ENCODE measurements around the gene GYS1.

The GYS1 gene

DNA sequence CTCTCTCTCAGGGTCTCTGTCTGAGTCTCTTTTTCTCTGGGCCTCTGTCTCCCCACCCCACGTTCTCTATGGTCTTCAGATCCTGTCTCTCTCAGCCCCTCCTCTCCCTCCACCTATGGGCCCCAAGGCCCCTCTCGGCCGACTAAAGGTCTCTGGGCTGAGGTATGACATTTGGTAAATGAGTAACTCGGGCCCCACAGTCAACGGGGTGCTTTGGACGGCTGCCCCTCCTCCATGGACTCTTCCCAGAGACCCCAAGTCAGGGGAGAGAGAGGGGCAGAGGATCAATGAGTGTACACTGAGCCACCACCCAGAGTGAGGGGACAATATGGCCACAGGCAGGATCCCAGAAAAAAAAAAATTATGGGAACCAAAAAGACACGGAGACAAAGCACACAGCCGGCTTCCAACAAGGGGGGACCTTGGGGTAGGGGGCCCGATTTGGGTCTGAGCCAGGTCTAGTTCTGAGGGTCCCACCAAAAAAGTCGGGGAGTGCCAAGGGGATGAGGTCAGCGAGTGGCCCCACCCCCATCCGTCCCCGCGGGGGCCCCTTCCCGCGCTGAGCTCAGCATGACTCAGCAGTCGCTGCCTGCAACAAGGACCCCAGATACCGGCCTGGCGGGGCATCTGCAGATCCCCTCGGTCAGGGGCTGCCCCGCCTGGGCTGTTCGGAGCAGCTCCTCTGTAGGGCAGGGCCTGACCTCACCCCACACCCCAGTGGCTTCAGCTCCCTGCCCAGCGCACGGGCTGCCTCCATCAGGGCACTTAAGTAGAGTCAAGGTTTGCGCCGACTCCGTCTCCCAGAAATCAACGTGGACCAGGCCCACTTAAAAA is 29.5 kb downstream of the GYS1 start:
- H3K9ac ChIP-seq (ENCODE audit: low read length): peak overlapping the region; percentile 79
- H3K36me3 ChIP-seq (ENCODE audit: control insufficient read depth, insufficient read depth, low read length): no peaks in the 10 kb centered on the region
- peaks cover 16% of the 10 kb centered on the region for H3K4me1 ChIP-seq (ENCODE audit: control insufficient read depth, low read depth, low read length)
- no peaks in the 10 kb centered on the region for H3K27me3 ChIP-seq (ENCODE audit: insufficient read depth, low read length, poor library complexity)
- H4K8ac ChIP-seq (ENCODE audit: low read depth, low read length): peak overlapping the region; percentile 82
- peak overlapping the region; percentile 97 for H3K18ac ChIP-seq (ENCODE audit: low read length)
- peak overlapping the region; percentile 92 for H3K56ac ChIP-seq (ENCODE audit: low read length)
- H2BK15ac ChIP-seq (replicated peaks; ENCODE audit: low read depth): no peak overlapping the region
- H3K79me1 ChIP-seq (ENCODE audit: low read length): peaks cover 6% of the 10 kb centered on the region
- DNase-seq: peak; percentile 92
- H3K23ac ChIP-seq (ENCODE audit: low read length): no peak overlapping the region
- no peak overlapping the region for H3K4me3 ChIP-seq (ENCODE audit: low read length)
- WGBS (ENCODE audit: extremely low coverage, insufficient coverage, low lambda C conversion rate): no CpG with 5 or more reads among the region's 28 CpGs
- peaks cover 13% of the 10 kb centered on the region for H3K79me2 ChIP-seq (ENCODE audit: control insufficient read depth, insufficient read depth, low read length)
- H3K27ac ChIP-seq (ENCODE audit: low read depth, low read length): peak overlapping the region; percentile 95
- peak overlapping the region; percentile 78 for H2AK5ac ChIP-seq (ENCODE audit: low read length)
- H2BK120ac ChIP-seq (ENCODE audit: low read depth, low read length): peak overlapping the region; percentile 98
- peak overlapping the region; percentile 90 for H4K5ac ChIP-seq (ENCODE audit: low read length)
- peak overlapping the region; percentile 70 for H3K4me2 ChIP-seq (ENCODE audit: low read length)
- H2BK5ac ChIP-seq (ENCODE audit: low read length): peak overlapping the region; percentile 94
- peak overlapping the region; percentile 99 for H3K4ac ChIP-seq (ENCODE audit: low read depth, low read length)

- no CpG with 5 or more reads among the region's 7 CpGs for whole genome bisulfite sequencing (ENCODE audit: extremely low coverage, insufficient coverage, low lambda C conversion rate)
- Histone ChIP-seq H2BK5ac (ENCODE audit: low read length) (no peak overlapping the region), H3K56ac (ENCODE audit: low read length) (peak overlapping the region; percentile 76), H3K27me3 (ENCODE audit: insufficient read depth, low read length, poor library complexity) (no peaks in the 10 kb centered on the region), H3K79me1 (ENCODE audit: low read length) (peaks cover 6% of the 10 kb centered on the region), H3K23ac (ENCODE audit: low read length) (no peak overlapping the region), H3K4me3 (ENCODE audit: low read length) (no peak overlapping the region), H2AK5ac (ENCODE audit: low read length) (no peak overlapping the region), H4K8ac (ENCODE audit: low read depth, low read length) (no peak overlapping the region), H3K9ac (ENCODE audit: low read length) (peak overlapping the region; percentile 37), H4K5ac (ENCODE audit: low read length) (no peak overlapping the region), H3K18ac (ENCODE audit: low read length) (peak overlapping the region; percentile 97), H2BK15ac (replicated peaks; ENCODE audit: low read depth) (no peak overlapping the region), H3K27ac (ENCODE audit: low read depth, low read length) (peak overlapping the region; percentile 95), H3K36me3 (ENCODE audit: control insufficient read depth, insufficient read depth, low read length) (no peaks in the 10 kb centered on the region), H3K4me2 (ENCODE audit: low read length) (no peak overlapping the region), H2BK120ac (ENCODE audit: low read depth, low read length) (peak overlapping the region; percentile 82), H3K4me1 (ENCODE audit: control insufficient read depth, low read depth, low read length) (peaks cover 16% of the 10 kb centered on the region), H3K79me2 (ENCODE audit: control insufficient read depth, insufficient read depth, low read length) (peaks cover 13% of the 10 kb centered on the region), H3K4ac (ENCODE audit: low read depth, low read length) (peak overlapping the region; percentile 99)
- DNase-seq: no peak
Measured at GRCh38 chr19:48962849-48963165, 30.3 kb downstream of the GYS1 start.

DNA sequence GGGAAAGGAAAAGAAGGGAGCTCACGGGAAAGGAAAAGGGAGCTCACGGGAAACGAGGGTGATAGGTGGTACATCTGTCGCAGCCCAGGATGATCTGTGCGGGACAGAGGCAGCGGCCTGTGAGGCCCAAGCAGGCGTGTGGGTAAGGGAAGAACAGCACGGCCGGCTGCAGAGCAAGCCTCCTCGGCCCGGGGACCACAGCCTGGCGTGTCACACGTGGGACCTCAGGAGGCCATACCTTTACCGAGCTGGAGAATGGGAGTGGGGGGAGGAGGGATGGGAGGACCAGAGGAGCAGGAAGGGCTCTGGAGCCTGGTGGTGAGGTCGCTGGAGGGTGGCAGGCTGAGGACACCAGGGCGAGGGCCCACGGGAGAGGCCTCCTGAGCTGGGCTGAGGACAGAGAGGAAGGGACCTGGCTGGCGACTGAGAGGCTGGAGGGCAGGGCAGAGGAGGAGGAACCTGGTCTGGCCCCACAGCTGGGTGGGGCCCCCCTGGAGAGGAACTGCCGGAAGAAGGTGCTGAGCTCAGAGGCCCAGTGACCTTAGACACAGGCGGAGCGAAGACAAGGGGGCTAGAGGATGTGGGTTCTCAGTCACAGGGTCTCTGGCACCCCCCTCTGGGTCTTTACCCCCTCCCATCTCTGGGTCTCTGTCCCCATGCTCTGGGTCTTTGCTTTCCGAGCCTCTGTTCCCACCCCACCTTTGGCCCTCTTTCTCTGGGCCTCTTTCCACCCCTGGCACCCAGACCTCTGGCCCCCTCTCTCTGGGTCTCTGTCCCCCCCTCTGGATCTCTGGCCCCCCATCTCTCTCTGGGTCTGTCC is 30.9 kb downstream of the GYS1 start:
- WGBS (ENCODE audit: extremely low coverage, insufficient coverage, low lambda C conversion rate): no CpG with 5 or more reads among the region's 22 CpGs
- no peak overlapping the region for H3K4me3 ChIP-seq (ENCODE audit: low read length)

DNA sequence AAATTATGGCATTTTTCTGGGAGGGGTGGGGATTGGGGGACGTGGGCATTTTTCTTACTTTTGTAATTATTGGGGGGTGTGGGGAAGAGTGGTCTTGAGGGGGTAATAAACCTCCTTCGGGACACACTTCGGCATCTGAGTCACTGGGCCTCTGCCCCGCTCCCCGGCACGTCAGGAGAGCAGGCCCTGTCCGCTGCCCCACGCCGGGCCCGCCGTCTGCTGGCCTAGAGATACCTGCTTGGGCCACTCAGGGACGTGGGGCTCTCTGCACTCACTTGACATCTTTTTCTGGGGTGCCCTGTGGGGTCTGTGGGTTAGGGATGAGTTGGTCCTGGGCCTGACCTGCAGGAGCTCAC is 31.5 kb downstream of the GYS1 start:
- DNase-seq: no peak
- Histone ChIP-seq H3K9ac (ENCODE audit: low read length) (peak overlapping the region; percentile 57), H4K8ac (ENCODE audit: low read depth, low read length) (no peak overlapping the region), H3K4me3 (ENCODE audit: low read length) (no peak overlapping the region), H3K4me2 (ENCODE audit: low read length) (no peak overlapping the region), H3K4ac (ENCODE audit: low read depth, low read length) (no peak overlapping the region), H2BK5ac (ENCODE audit: low read length) (no peak overlapping the region), H3K27ac (ENCODE audit: low read depth, low read length) (peak overlapping the region; percentile 65), H2BK120ac (ENCODE audit: low read depth, low read length) (no peak overlapping the region), H3K36me3 (ENCODE audit: control insufficient read depth, insufficient read depth, low read length) (peaks cover 1% of the 10 kb centered on the region), H4K5ac (ENCODE audit: low read length) (no peak overlapping the region), H3K23ac (ENCODE audit: low read length) (no peak overlapping the region), H2AK5ac (ENCODE audit: low read length) (peak overlapping the region; percentile 69), H3K4me1 (ENCODE audit: control insufficient read depth, low read depth, low read length) (peaks cover 16% of the 10 kb centered on the region), H3K56ac (ENCODE audit: low read length) (no peak overlapping the region), H3K27me3 (ENCODE audit: insufficient read depth, low read length, poor library complexity) (no peaks in the 10 kb centered on the region), H2BK15ac (replicated peaks; ENCODE audit: low read depth) (no peak overlapping the region), H3K79me2 (ENCODE audit: control insufficient read depth, insufficient read depth, low read length) (peaks cover 13% of the 10 kb centered on the region), H3K79me1 (ENCODE audit: low read length) (peaks cover 8% of the 10 kb centered on the region), H3K18ac (ENCODE audit: low read length) (no peak overlapping the region)
- no CpG with 5 or more reads among the region's 12 CpGs for WGBS (ENCODE audit: extremely low coverage, insufficient coverage, low lambda C conversion rate)

More for the DNA sequence above, 30.9 kb downstream of the GYS1 start:
- Histone ChIP-seq H3K4me2 (ENCODE audit: low read length) (no peak overlapping the region), H4K8ac (ENCODE audit: low read depth, low read length) (no peak overlapping the region), H4K5ac (ENCODE audit: low read length) (no peak overlapping the region), H2AK5ac (ENCODE audit: low read length) (peak overlapping the region; percentile 69), H3K4me1 (ENCODE audit: control insufficient read depth, low read depth, low read length) (peaks cover 16% of the 10 kb centered on the region), H3K36me3 (ENCODE audit: control insufficient read depth, insufficient read depth, low read length) (no peaks in the 10 kb centered on the region), H3K18ac (ENCODE audit: low read length) (peak overlapping the region; percentile 97), H3K79me1 (ENCODE audit: low read length) (peaks cover 6% of the 10 kb centered on the region), H3K23ac (ENCODE audit: low read length) (no peak overlapping the region), H3K9ac (ENCODE audit: low read length) (peak overlapping the region; percentile 57), H2BK120ac (ENCODE audit: low read depth, low read length) (no peak overlapping the region), H3K27me3 (ENCODE audit: insufficient read depth, low read length, poor library complexity) (no peaks in the 10 kb centered on the region), H2BK5ac (ENCODE audit: low read length) (no peak overlapping the region), H3K4ac (ENCODE audit: low read depth, low read length) (peak overlapping the region; percentile 99), H3K56ac (ENCODE audit: low read length) (peak overlapping the region; percentile 76), H2BK15ac (replicated peaks; ENCODE audit: low read depth) (no peak overlapping the region), H3K27ac (ENCODE audit: low read depth, low read length) (peak overlapping the region; percentile 65), H3K79me2 (ENCODE audit: control insufficient read depth, insufficient read depth, low read length) (peaks cover 13% of the 10 kb centered on the region)
- peak; percentile 72 for DNase-seq

DNA sequence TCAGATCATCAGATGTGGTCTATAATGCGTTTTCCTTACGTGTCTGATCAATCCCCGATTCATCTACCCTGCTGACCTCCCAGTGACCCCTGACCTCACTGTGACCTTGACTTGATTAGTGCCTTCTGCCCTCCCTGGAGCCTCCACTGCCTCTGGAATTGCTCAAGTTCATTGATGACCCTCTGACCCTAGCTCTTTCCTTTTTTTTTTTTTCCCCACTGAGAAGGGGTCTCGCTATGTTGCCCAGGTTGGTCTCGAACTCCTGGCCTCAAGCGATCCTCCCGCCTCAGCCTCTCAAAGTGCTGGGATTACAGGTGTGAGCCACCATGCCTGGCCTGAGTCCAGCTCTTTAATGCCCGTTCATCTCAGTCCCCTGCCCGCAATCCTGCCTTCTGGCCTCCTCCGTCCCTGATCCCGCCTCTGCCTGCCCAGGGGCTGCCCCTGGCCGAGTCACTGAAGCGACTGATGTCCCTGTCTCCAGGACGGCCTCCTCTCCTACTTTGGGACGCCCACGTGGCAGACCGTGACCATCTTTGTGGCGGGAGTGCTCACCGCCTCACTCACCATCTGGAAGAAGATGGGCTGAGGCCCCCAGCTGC is 32.0 kb downstream of the GYS1 start:
- DNase-seq: no peak
- H3K23ac ChIP-seq (ENCODE audit: low read length): no peak overlapping the region
- H2AK5ac ChIP-seq (ENCODE audit: low read length): no peak overlapping the region
- H3K27ac ChIP-seq (ENCODE audit: low read depth, low read length): no peak overlapping the region
- no peak overlapping the region for H4K5ac ChIP-seq (ENCODE audit: low read length)
- no peak overlapping the region for H3K56ac ChIP-seq (ENCODE audit: low read length)
- no peak overlapping the region for H2BK5ac ChIP-seq (ENCODE audit: low read length)
- no peak overlapping the region for H2BK15ac ChIP-seq (replicated peaks; ENCODE audit: low read depth)
- no peak overlapping the region for H2BK120ac ChIP-seq (ENCODE audit: low read depth, low read length)
- H3K4me1 ChIP-seq (ENCODE audit: control insufficient read depth, low read depth, low read length): peaks cover 16% of the 10 kb centered on the region
- H3K4me3 ChIP-seq (ENCODE audit: low read length): no peak overlapping the region
- no peak overlapping the region for H3K18ac ChIP-seq (ENCODE audit: low read length)
- H3K79me1 ChIP-seq (ENCODE audit: low read length): peaks cover 8% of the 10 kb centered on the region
- no peak overlapping the region for H3K4me2 ChIP-seq (ENCODE audit: low read length)
- H3K79me2 ChIP-seq (ENCODE audit: control insufficient read depth, insufficient read depth, low read length): peaks cover 12% of the 10 kb centered on the region
- no peaks in the 10 kb centered on the region for H3K27me3 ChIP-seq (ENCODE audit: insufficient read depth, low read length, poor library complexity)
- no CpG with 5 or more reads among the region's 19 CpGs for WGBS (ENCODE audit: extremely low coverage, insufficient coverage, low lambda C conversion rate)
- H3K9ac ChIP-seq (ENCODE audit: low read length): no peak overlapping the region
- H3K4ac ChIP-seq (ENCODE audit: low read depth, low read length): no peak overlapping the region
- no peak overlapping the region for H4K8ac ChIP-seq (ENCODE audit: low read depth, low read length)
- peaks cover 4% of the 10 kb centered on the region for H3K36me3 ChIP-seq (ENCODE audit: control insufficient read depth, insufficient read depth, low read length)
